Testis (tissue), 2 donors: ENCODE measurements around the gene ABL1.

Experiments used
- POLR2A ChIP-seq: fragments of 450-650 bp; IDR thresholded peaks from one replicate; pipeline ENCODE4 v1.6.1; 2017; ENCODE audit warnings: antibody characterized with exemption, mild to moderate bottlenecking, moderate library complexity
- TF ChIP-seq, protein P1 (sequence below), 3 experiments: fragments of 450-650 bp in 2 of 3; fragments of 200-600 bp in 1 of 3; sonication (generic) in 1 of 3; IDR thresholded peaks; one replicate each; pipeline ENCODE4 v1.5.1; 2016 to 2019; ENCODE audit warnings: antibody characterized with exemption in 3 of 3, mild to moderate bottlenecking in 2 of 3, moderate library complexity in 1 of 3

DNA sequence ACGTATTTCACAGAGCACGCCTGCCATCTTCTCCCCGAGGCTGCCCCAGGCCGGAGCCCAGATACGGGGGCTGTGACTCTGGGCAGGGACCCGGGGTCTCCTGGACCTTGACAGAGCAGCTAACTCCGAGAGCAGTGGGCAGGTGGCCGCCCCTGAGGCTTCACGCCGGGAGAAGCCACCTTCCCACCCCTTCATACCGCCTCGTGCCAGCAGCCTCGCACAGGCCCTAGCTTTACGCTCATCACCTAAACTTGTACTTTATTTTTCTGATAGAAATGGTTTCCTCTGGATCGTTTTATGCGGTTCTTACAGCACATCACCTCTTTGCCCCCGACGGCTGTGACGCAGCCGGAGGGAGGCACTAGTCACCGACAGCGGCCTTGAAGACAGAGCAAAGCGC lies 51.9 kb downstream of the ABL1 start:
- TF ChIP-seq POLR2A: no peak
- TF ChIP-seq, protein P1, sequence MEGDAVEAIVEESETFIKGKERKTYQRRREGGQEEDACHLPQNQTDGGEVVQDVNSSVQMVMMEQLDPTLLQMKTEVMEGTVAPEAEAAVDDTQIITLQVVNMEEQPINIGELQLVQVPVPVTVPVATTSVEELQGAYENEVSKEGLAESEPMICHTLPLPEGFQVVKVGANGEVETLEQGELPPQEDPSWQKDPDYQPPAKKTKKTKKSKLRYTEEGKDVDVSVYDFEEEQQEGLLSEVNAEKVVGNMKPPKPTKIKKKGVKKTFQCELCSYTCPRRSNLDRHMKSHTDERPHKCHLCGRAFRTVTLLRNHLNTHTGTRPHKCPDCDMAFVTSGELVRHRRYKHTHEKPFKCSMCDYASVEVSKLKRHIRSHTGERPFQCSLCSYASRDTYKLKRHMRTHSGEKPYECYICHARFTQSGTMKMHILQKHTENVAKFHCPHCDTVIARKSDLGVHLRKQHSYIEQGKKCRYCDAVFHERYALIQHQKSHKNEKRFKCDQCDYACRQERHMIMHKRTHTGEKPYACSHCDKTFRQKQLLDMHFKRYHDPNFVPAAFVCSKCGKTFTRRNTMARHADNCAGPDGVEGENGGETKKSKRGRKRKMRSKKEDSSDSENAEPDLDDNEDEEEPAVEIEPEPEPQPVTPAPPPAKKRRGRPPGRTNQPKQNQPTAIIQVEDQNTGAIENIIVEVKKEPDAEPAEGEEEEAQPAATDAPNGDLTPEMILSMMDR (IDR thresholded peaks at IDR 0.05): no peak
